ENCODE measurements around the gene BRD4.

DNA sequence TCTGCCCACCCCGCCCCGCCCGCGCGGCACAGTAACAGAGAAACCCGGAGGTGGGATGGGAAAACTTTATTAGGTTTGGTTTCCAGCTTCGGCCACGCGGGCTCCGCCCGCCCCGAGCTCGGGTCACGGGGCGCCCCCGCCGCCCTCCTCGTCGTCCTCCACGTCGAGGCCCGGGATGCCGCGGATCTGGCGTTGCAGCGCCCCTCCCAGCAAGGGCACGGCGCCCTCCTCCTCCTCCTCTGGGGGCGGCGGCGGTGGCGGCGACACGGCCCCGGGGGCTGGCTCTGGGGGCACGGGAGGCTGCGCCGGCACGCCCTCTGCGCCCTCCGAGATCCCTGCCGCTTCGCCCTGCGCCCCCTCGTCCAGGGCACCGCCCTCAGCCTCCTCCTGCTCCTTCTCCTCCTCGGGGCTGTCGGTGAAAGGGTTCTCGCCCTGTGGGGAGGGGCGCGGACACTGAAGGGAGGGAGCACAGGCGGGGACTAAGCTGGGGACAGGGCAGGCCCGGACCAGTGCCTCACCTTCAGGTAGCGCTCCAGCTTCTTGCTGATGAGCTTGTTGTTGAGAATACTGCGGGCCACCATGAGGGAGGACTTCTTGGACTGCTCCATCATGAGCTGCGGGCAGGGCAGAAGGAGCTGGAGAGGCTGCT is 47.8 kb upstream of the BRD4 start:
- TF ChIP-seq TEAD4 (IDR thresholded peaks at IDR 0.05) (no peak), NFIC (IDR thresholded peaks at IDR 0.05) (no peak)
